HepG2 (cell line): ENCODE measurements around the gene KCNAB2. TPM values are rescaled to one million over a fixed set of nuclear protein-coding genes. Genes with fewer than 3 reads are reported as not detected.

Source experiments
- CHCHD3 ChIP-seq: sonication (generic); formaldehyde crosslinking; IDR thresholded peaks from 2 replicates; pipeline ENCODE4 v1.8.0; 2022; ENCODE audit warnings: mild to moderate bottlenecking, missing genetic modification reagents, moderate library complexity
- CREB1 ChIP-seq, 2 experiments: fragments of 450-650 bp in 1 of 2; IDR thresholded peaks; 2 replicates each; pipeline ENCODE4 v1.6.1; 2016 to 2017; ENCODE audit warnings: control low read depth in 1 of 2, mild to moderate bottlenecking in 1 of 2, missing compliant biosample characterization in 1 of 2, missing genetic modification characterization in 1 of 2
- MIXL1 ChIP-seq: IDR thresholded peaks from 2 replicates; pipeline ENCODE4 v1.6.1; 2016
- NAIF1 ChIP-seq: sonication (generic); formaldehyde crosslinking; IDR thresholded peaks from 2 replicates; pipeline ENCODE4 v1.5.0; 2020; ENCODE audit warnings: mild to moderate bottlenecking, missing genetic modification reagents, borderline replicate concordance
- PHF8 ChIP-seq: sonication (generic); formaldehyde crosslinking; IDR thresholded peaks from 2 replicates; pipeline ENCODE4 v1.5.0; 2020; ENCODE audit warnings: missing genetic modification reagents
- SP5 ChIP-seq: IDR thresholded peaks from 2 replicates; pipeline ENCODE4 v1.6.1; 2016; ENCODE audit warnings: low read depth, borderline replicate concordance
- ZNF296 ChIP-seq: sonication (generic); formaldehyde crosslinking; conservative IDR thresholded peaks from 2 replicates; pipeline ENCODE4 v1.5.0; 2020; ENCODE audit warnings: mild to moderate bottlenecking, missing genetic modification reagents
- ZNF331 ChIP-seq: sonication (generic); formaldehyde crosslinking; IDR thresholded peaks from 2 replicates; pipeline ENCODE4 v1.4.0; 2020; ENCODE audit warnings: missing genetic modification reagents
- ZNF33A ChIP-seq: sonication (generic); formaldehyde crosslinking; IDR thresholded peaks from 2 replicates; pipeline ENCODE4 v1.5.1; 2020; ENCODE audit warnings: missing genetic modification reagents, mild to moderate bottlenecking, moderate library complexity, borderline replicate concordance
- ZNF670 ChIP-seq: sonication (generic); formaldehyde crosslinking; IDR thresholded peaks from 2 replicates; pipeline ENCODE4 v1.8.0; 2022; ENCODE audit warnings: mild to moderate bottlenecking, missing genetic modification reagents, borderline replicate concordance
- polyA plus RNA-seq, 8 experiments: library from polyadenylated mRNA; depleted of rRNA in 3 of 8; stranded (reverse) in 7 of 8; unstranded in 1 of 8; fragments of >200 nt; fragmentation: Illumina TruSeq in 4 of 8; extraction: Trizol in 4 of 8; gene quantifications; 2 replicates each; pipeline versions ENCODE4 v1.2.1 to v1.2.3, GENCODE V29; 2011 to 2016; ENCODE audit warnings: low read depth in 4 of 8, missing spikeins in 1 of 8, mixed read lengths in 1 of 8; ENCODE audit not compliant: insufficient read depth in 1 of 8
- total RNA-seq, 5 experiments: library from RNA; depleted of rRNA; stranded (reverse); fragments of >200 nt; fragmentation: Illumina TruSeq; extraction: Trizol; gene quantifications; 2 replicates each; pipeline ENCODE4 v1.2.3, GENCODE V29; 2016; ENCODE audit warnings: low read depth in 1 of 5
- TF ChIP-seq, protein P1 (sequence below): sonication (generic); formaldehyde crosslinking; IDR thresholded peaks from 2 replicates; pipeline ENCODE4 v1.5.0; 2020; ENCODE audit warnings: mild to moderate bottlenecking, missing genetic modification reagents, borderline replicate concordance
- TF ChIP-seq, protein P2 (sequence below): sonication (generic); formaldehyde crosslinking; IDR thresholded peaks from 2 replicates; pipeline ENCODE4 v1.8.0; 2022; ENCODE audit warnings: missing genetic modification reagents, mild to moderate bottlenecking, inconsistent platforms, borderline replicate concordance
- TF ChIP-seq, protein P3 (sequence below): sonication (generic); formaldehyde crosslinking; IDR thresholded peaks from 2 replicates; pipeline ENCODE4 v1.4.0; 2020; ENCODE audit warnings: missing genetic modification reagents, borderline replicate concordance
- TF ChIP-seq, protein P4 (sequence below): sonication (generic); formaldehyde crosslinking; IDR thresholded peaks from 2 replicates; pipeline ENCODE4 v1.8.1; 2023; ENCODE audit warnings: mild to moderate bottlenecking, missing genetic modification reagents

KCNAB2 gene
- total and polyA plus RNA-seq, 2 of the 13 experiments (the other 11 are each of a cell fraction or from before 2014, with no cell fraction given), result 6.2 to 8.8 TPM

DNA sequence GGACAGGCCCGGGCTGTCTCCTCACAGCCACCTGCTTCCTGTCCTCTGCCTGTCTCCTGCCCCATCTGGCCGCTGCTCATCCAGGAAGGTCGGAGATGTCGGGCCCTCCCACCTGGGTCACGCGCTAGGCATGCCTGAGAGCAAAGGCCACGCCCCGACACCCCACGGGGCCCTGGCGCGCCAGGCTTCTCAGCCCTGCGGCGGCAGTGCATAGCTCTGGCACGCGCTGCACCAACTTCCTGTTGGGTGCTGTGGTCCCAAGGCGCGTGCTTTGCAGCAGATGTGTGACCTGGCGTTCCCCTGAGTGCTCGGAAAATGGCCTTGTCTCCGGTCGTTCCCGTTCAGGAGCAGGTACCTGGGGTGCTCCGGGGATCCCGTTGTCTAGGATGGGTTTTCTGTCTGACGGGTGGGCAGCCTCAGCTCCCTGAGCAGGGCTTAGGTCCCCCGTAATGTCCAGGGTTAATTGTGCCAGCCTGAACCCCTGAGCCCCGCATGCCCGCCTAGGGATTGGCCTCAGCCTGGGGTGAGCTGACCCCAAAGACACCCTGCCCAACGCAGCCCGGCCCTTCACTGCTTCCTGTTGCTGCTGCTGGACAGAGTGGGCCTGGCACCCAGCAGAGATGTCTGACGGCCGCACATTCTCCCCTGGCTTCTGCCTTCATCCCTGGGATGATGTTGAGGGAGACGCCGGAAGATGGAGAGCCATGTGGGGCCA is 19.4 kb upstream of the KCNAB2 start (continued):
- no peak for TF ChIP-seq CREB1 (IDR thresholded peaks at IDR 0.05)
- TF ChIP-seq CREB1 (CRISPR knock-in tag; IDR thresholded peaks at IDR 0.05), result peak; percentile 29; the same call in 1 of the 2 replicates
- peak; percentile 59; the same call in 1 of the 2 replicates for TF ChIP-seq NAIF1 (CRISPR knock-in tag)
- TF ChIP-seq ZNF670 (CRISPR knock-in tag), result no peak
- TF ChIP-seq, protein P1, sequence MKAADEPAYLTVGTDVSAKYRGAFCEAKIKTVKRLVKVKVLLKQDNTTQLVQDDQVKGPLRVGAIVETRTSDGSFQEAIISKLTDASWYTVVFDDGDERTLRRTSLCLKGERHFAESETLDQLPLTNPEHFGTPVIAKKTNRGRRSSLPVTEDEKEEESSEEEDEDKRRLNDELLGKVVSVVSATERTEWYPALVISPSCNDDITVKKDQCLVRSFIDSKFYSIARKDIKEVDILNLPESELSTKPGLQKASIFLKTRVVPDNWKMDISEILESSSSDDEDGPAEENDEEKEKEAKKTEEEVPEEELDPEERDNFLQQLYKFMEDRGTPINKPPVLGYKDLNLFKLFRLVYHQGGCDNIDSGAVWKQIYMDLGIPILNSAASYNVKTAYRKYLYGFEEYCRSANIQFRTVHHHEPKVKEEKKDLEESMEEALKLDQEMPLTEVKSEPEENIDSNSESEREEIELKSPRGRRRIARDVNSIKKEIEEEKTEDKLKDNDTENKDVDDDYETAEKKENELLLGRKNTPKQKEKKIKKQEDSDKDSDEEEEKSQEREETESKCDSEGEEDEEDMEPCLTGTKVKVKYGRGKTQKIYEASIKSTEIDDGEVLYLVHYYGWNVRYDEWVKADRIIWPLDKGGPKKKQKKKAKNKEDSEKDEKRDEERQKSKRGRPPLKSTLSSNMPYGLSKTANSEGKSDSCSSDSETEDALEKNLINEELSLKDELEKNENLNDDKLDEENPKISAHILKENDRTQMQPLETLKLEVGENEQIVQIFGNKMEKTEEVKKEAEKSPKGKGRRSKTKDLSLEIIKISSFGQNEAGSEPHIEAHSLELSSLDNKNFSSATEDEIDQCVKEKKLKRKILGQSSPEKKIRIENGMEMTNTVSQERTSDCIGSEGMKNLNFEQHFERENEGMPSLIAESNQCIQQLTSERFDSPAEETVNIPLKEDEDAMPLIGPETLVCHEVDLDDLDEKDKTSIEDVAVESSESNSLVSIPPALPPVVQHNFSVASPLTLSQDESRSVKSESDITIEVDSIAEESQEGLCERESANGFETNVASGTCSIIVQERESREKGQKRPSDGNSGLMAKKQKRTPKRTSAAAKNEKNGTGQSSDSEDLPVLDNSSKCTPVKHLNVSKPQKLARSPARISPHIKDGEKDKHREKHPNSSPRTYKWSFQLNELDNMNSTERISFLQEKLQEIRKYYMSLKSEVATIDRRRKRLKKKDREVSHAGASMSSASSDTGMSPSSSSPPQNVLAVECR (CRISPR knock-in tag), result peak; percentile 76
- TF ChIP-seq SP5, result 0 out of 2 replicates have a peak, but pooled peaks have one; percentile 60
- TF ChIP-seq MIXL1 (CRISPR knock-in tag), result 0 out of 2 replicates have a peak, but pooled peaks have one; percentile 18
- TF ChIP-seq ZNF33A (CRISPR knock-in tag), result no peak
- TF ChIP-seq, protein P2, sequence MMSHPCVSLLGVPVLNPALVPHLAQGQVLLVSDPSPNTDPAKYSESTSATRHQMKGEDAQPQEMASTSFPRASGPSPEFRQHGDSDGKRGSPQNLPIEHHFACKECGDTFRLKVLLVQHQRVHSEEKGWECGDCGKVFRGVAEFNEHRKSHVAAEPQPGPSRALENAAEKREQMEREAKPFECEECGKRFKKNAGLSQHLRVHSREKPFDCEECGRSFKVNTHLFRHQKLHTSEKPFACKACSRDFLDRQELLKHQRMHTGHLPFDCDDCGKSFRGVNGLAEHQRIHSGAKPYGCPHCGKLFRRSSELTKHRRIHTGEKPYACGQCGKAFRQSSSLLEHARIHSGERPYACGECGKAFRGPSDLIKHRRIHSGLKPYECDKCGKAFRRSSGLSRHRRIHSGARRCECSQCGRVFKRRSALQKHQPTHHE (CRISPR knock-in tag), result 0 out of 2 replicates have a peak, but pooled peaks have one; percentile 50
- no peak for TF ChIP-seq CHCHD3 (CRISPR knock-in tag)
- no peak for TF ChIP-seq ZNF296 (CRISPR knock-in tag)
- TF ChIP-seq, protein P3, sequence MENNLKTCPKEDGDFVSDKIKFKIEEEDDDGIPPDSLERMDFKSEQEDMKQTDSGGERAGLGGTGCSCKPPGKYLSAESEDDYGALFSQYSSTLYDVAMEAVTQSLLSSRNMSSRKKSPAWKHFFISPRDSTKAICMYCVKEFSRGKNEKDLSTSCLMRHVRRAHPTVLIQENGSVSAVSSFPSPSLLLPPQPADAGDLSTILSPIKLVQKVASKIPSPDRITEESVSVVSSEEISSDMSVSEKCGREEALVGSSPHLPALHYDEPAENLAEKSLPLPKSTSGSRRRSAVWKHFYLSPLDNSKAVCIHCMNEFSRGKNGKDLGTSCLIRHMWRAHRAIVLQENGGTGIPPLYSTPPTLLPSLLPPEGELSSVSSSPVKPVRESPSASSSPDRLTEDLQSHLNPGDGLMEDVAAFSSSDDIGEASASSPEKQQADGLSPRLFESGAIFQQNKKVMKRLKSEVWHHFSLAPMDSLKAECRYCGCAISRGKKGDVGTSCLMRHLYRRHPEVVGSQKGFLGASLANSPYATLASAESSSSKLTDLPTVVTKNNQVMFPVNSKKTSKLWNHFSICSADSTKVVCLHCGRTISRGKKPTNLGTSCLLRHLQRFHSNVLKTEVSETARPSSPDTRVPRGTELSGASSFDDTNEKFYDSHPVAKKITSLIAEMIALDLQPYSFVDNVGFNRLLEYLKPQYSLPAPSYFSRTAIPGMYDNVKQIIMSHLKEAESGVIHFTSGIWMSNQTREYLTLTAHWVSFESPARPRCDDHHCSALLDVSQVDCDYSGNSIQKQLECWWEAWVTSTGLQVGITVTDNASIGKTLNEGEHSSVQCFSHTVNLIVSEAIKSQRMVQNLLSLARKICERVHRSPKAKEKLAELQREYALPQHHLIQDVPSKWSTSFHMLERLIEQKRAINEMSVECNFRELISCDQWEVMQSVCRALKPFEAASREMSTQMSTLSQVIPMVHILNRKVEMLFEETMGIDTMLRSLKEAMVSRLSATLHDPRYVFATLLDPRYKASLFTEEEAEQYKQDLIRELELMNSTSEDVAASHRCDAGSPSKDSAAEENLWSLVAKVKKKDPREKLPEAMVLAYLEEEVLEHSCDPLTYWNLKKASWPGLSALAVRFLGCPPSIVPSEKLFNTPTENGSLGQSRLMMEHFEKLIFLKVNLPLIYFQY (CRISPR knock-in tag), result no peak
- TF ChIP-seq ZNF331 (CRISPR knock-in tag), result peak; percentile 76; the same call in 1 of the 2 replicates
- TF ChIP-seq PHF8 (CRISPR knock-in tag), result peak; percentile 61; the same call in 1 of the 2 replicates
- TF ChIP-seq, protein P4, sequence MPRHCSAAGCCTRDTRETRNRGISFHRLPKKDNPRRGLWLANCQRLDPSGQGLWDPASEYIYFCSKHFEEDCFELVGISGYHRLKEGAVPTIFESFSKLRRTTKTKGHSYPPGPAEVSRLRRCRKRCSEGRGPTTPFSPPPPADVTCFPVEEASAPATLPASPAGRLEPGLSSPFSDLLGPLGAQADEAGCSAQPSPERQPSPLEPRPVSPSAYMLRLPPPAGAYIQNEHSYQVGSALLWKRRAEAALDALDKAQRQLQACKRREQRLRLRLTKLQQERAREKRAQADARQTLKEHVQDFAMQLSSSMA (CRISPR knock-in tag), result no peak
